WTC11 (cell line): Measurements from ENCODE around the gene SMIM3. TPM values are rescaled to one million over a fixed set of nuclear protein-coding genes. Genes with fewer than 3 reads are reported as not detected.

Source experiments
- ATAC-seq: fragments of 200-7000 bp; cut with Tn5 transposase; 2 replicates; pipeline ENCODE4 v1.10.0; 2021; ENCODE audit warnings: mild to moderate bottlenecking, moderate library complexity
- CTCF ChIA-PET: fragments of 300-600 bp; sonication (Branson Sonifier 250); formaldehyde crosslinking; loops from one replicate; lab custom pipeline; 2021; ENCODE audit warnings: antibody characterized with exemption; lab: Charles Lee
- POLR2A ChIA-PET: fragments of 350-600 bp; sonication (Branson Sonifier 250); formaldehyde crosslinking; loops from one replicate; lab custom pipeline; 2021; ENCODE audit warnings: antibody characterized with exemption; lab: Charles Lee
- DNase-seq: peaks from one replicate; pipeline ENCODE4 v3.0.0; 2021; ENCODE audit warnings: low spot score
- H3K27ac Mint-ChIP-seq: 2 replicates; pipeline ENCODE4 v1.8.0; 2021; ENCODE audit warnings: mixed read lengths
- H3K27me3 Mint-ChIP-seq: 2 replicates; pipeline ENCODE4 v1.8.0; 2021; ENCODE audit warnings: low read depth, mild to moderate bottlenecking, moderate library complexity, mixed read lengths
- H3K36me3 Mint-ChIP-seq: 2 replicates; pipeline ENCODE4 v1.8.0; 2021; ENCODE audit warnings: mixed read lengths
- H3K4me1 Mint-ChIP-seq: 2 replicates; pipeline ENCODE4 v1.8.0; 2022; ENCODE audit warnings: mixed read lengths
- H3K4me3 Mint-ChIP-seq: 2 replicates; pipeline ENCODE4 v1.8.0; 2021; ENCODE audit warnings: mild to moderate bottlenecking, moderate library complexity, mixed read lengths
- H3K9me3 Mint-ChIP-seq: 2 replicates; pipeline ENCODE4 v1.8.0; 2021; ENCODE audit warnings: mixed read lengths
- CREB1 ChIP-seq: sonication (generic); formaldehyde crosslinking; IDR thresholded peaks from 2 replicates; pipeline ENCODE4 v1.8.0; 2023; ENCODE audit warnings: mild to moderate bottlenecking, missing genetic modification reagents
- CREM ChIP-seq: sonication (generic); formaldehyde crosslinking; IDR thresholded peaks from 2 replicates; pipeline ENCODE4 v1.8.1; 2022; ENCODE audit warnings: mild to moderate bottlenecking, missing genetic modification reagents, moderate library complexity
- NFYB ChIP-seq: sonication (generic); formaldehyde crosslinking; conservative IDR thresholded peaks from 2 replicates; pipeline ENCODE4 v1.8.0; 2022; ENCODE audit warnings: low read depth, missing genetic modification reagents
- SMAD4 ChIP-seq: sonication (generic); formaldehyde crosslinking; IDR thresholded peaks from 2 replicates; pipeline ENCODE4 v1.8.0; 2022; ENCODE audit warnings: mild to moderate bottlenecking, missing genetic modification reagents
- SP1 ChIP-seq: sonication (generic); formaldehyde crosslinking; conservative IDR thresholded peaks from 2 replicates; pipeline ENCODE4 v1.8.1; 2022; ENCODE audit warnings: missing genetic modification reagents
- TEAD1 ChIP-seq: sonication (generic); formaldehyde crosslinking; IDR thresholded peaks from 2 replicates; pipeline ENCODE4 v1.8.0; 2022; ENCODE audit warnings: mild to moderate bottlenecking, missing genetic modification reagents
- TEAD4 ChIP-seq: sonication (generic); formaldehyde crosslinking; IDR thresholded peaks from 2 replicates; pipeline ENCODE4 v1.8.0; 2022; ENCODE audit warnings: mild to moderate bottlenecking, missing genetic modification reagents
- TP53 ChIP-seq: sonication (generic); formaldehyde crosslinking; IDR thresholded peaks from 2 replicates; pipeline ENCODE4 v1.8.1; 2023; ENCODE audit warnings: mild to moderate bottlenecking, missing genetic modification reagents
- ZNF121 ChIP-seq: sonication (generic); formaldehyde crosslinking; IDR thresholded peaks from 2 replicates; pipeline ENCODE4 v1.8.0; 2023; ENCODE audit warnings: missing genetic modification reagents
- ZNF232 ChIP-seq: sonication (generic); formaldehyde crosslinking; IDR thresholded peaks from 2 replicates; pipeline ENCODE4 v1.8.0; 2022; ENCODE audit warnings: mild to moderate bottlenecking, missing genetic modification reagents
- total RNA-seq: library from RNA; stranded (reverse); gene quantifications from 3 replicates; pipeline ENCODE4 v1.2.3, GENCODE V29; 2021
- TF ChIP-seq, protein P1 (sequence below): sonication (generic); formaldehyde crosslinking; IDR thresholded peaks from 2 replicates; pipeline ENCODE4 v1.8.0; 2022; ENCODE audit warnings: mild to moderate bottlenecking, missing genetic modification reagents
- TF ChIP-seq, protein P2 (sequence below): fragments of 250-450 bp; sonication (Bioruptor Pico); IDR thresholded peaks from 2 replicates; pipeline ENCODE4 v1.9.0; 2021; ENCODE audit warnings: moderate library complexity, mild to moderate bottlenecking, inconsistent platforms, borderline replicate concordance
- TF ChIP-seq, protein P3 (sequence below): fragments of 250-450 bp; sonication (Bioruptor Pico); IDR thresholded peaks from 2 replicates; pipeline ENCODE4 v1.8.0; 2021; ENCODE audit warnings: mild to moderate bottlenecking
- TF ChIP-seq, protein P4 (sequence below): sonication (generic); formaldehyde crosslinking; IDR thresholded peaks from 2 replicates; pipeline ENCODE4 v1.8.0; 2022; ENCODE audit warnings: mild to moderate bottlenecking, missing genetic modification reagents
- TF ChIP-seq, protein P5 (sequence below): sonication (generic); formaldehyde crosslinking; IDR thresholded peaks from 2 replicates; pipeline ENCODE4 v1.8.1; 2022; ENCODE audit warnings: low read depth, mild to moderate bottlenecking, moderate library complexity, missing genetic modification reagents, borderline replicate concordance
- TF ChIP-seq, protein P6 (sequence below): sonication (generic); formaldehyde crosslinking; IDR thresholded peaks from 2 replicates; pipeline ENCODE4 v1.8.0; 2022; ENCODE audit warnings: mild to moderate bottlenecking, missing genetic modification reagents
- TF ChIP-seq, protein P7 (sequence below): sonication (generic); formaldehyde crosslinking; IDR thresholded peaks from 2 replicates; pipeline ENCODE4 v1.8.1; 2023; ENCODE audit warnings: mild to moderate bottlenecking, moderate library complexity, missing genetic modification reagents

The SMIM3 gene
- total RNA-seq, 1 experiment from 2014 or later: 14.1 TPM

DNA sequence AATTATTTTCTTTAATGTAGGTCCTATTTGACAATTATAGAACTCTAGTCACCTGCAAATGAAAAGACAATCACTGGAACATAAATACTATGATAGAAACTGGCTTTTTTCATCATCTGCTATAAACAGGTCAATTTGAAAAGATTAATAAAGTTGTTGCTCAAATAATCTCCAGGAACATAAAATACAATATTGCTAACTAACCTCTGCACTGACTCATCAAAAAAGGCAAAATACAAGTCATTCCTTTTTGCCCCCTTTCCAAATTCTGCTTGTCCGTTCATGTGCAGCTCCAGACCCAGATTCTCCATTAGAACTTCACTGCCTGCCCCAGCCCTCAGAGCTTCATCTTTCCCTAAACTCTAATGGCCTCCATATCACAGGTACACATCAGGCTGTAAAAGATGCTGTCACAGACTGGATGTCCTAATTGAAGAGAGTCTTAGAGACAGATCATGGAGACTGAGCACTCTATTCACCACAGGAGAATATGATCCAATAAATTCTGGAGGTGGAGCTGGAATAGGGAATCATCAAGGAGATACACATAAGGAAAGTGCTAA lies 21.4 kb upstream of the SMIM3 start:
- TF ChIP-seq, protein P1, sequence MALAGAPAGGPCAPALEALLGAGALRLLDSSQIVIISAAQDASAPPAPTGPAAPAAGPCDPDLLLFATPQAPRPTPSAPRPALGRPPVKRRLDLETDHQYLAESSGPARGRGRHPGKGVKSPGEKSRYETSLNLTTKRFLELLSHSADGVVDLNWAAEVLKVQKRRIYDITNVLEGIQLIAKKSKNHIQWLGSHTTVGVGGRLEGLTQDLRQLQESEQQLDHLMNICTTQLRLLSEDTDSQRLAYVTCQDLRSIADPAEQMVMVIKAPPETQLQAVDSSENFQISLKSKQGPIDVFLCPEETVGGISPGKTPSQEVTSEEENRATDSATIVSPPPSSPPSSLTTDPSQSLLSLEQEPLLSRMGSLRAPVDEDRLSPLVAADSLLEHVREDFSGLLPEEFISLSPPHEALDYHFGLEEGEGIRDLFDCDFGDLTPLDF: no peak
- TF ChIP-seq TP53 (CRISPR knock-in tag): no peak
- no peak for TF ChIP-seq ZNF232
- TF ChIP-seq, protein P2, sequence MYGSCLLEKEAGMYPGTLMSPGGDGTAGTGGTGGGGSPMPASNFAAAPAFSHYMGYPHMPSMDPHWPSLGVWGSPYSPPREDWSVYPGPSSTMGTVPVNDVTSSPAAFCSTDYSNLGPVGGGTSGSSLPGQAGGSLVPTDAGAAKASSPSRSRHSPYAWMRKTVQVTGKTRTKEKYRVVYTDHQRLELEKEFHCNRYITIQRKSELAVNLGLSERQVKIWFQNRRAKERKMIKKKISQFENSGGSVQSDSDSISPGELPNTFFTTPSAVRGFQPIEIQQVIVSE: no peak
- H3K9me3 Mint-ChIP-seq: peaks cover 14% of the 10 kb centered on the region
- CTCF ChIA-PET: interaction anchor here (1.6 to 3.2 kb wide), 2 partner anchors 22 to 307 kb away, joined by 5 to 29 read pairs; partner anchors contain the start of genes RPS14 and SMIM3
- ATAC-seq: no peak
- H3K36me3 Mint-ChIP-seq: peaks cover 45% of the 10 kb centered on the region
- H3K4me1 Mint-ChIP-seq: peaks cover 7% of the 10 kb centered on the region
- peaks cover 30% of the 10 kb centered on the region for H3K27me3 Mint-ChIP-seq
- no peak for DNase-seq
- peak overlapping the region; percentile 28; the same call in 1 of the 2 replicates for H3K27ac Mint-ChIP-seq
- POLR2A ChIA-PET: interaction anchor here (2.8 kb wide), 1 partner anchor 57 kb away, joined by 11 read pairs; the partner anchor contains the start of gene RBM22
- peak overlapping the region; percentile 44 for H3K4me3 Mint-ChIP-seq

DNA sequence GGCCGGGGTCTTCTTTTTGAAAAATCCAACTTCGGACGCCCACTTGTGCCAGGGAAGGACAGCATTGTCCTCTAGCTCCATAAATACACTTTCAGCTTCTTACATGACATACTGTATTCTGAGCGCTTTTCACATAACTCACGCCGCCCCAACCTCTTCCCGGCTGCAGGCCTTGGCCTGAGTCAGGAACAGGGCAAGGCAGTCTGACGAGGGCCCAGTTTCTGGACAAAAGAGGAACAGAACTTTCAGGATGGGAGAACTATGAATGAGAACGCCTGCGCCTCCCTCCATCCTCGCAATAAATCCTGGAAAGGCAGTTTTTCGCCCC lies 20.4 kb upstream of the SMIM3 start:
- Mint-ChIP-seq H3K27me3 (peaks cover 34% of the 10 kb centered on the region), H3K27ac (no peak overlapping the region), H3K36me3 (peaks cover 39% of the 10 kb centered on the region), H3K4me3 (no peak overlapping the region), H3K9me3 (peaks cover 14% of the 10 kb centered on the region), H3K4me1 (peaks cover 7% of the 10 kb centered on the region)
- no peak for DNase-seq
- ATAC-seq: peak; percentile 2
- POLR2A ChIA-PET: interaction anchor here (0.6 to 2.8 kb wide), 3 partner anchors 20 to 391 kb away, joined by 8 to 11 read pairs (median 9); partner anchors contain the start of genes RBM22 and SMIM3
- TF ChIP-seq, protein P2: no peak
- TF ChIP-seq ZNF121 (CRISPR knock-in tag) (peak; percentile 59; the same call in 1 of the 2 replicates), ZNF232 (0 out of 2 replicates have a peak, but pooled peaks have one; percentile 13), SMAD4 (0 out of 2 replicates have a peak, but pooled peaks have one; percentile 52), TEAD4 (CRISPR knock-in tag) (no peak)
- CTCF ChIA-PET: interaction anchor here (0.9 to 3.2 kb wide), 12 partner anchors 21 to 368 kb away, joined by 3 to 29 read pairs (median 6); partner anchors contain the start of genes IRGM, RBM22, RPS14 and SMIM3

DNA sequence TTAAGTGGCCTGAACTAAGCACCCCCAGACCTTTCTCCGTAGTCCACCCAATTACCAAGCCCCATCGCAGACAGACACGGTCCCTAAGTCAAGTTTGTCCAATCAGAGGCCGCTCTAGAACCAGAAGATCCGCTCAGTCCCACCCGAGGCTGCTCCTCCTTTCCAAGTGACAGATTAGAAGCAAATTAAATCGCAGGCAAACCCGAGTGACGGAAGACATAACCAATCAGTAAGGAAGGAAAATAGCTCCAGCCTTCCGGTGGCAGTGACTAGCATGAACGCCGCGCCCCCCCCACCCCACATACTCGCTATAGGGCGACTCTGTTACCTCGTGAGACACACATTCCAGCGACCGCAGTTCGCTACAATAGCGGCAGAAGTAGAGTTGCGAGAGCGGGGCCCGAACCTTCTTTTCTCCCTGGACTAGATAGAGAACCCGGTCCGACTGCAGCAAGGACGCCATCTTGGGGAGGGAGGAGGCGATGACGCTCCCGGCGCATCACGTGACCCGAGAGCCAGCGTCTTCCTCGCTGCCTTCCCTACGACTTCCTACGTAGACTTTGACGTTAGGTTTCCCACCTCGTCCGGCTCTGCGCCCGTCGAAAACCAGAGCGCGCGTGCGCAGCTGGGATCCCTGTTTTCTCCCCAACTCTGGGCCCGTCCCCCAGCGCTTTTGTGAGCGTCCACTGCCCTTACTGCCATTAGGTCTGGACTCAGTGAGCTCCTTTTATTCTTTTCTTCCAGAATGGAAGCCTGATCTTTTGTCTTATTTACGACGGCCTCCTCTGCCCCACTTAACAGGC lies 19.8 kb upstream of the SMIM3 start, which contains the start of gene DCTN4:
TSS of gene DCTN4 (minus strand) at position 487 of the 803 bp plus-strand sequence. CDS start at position 463, 24 bp downstream.
- ATAC-seq (peak; percentile 96), DNase-seq (peak; percentile 92)
- Mint-ChIP-seq H3K9me3 (peaks cover 14% of the 10 kb centered on the region), H3K4me1 (peaks cover 9% of the 10 kb centered on the region), H3K36me3 (peaks cover 33% of the 10 kb centered on the region), H3K27ac (no peak within 1 kb of the TSS), H3K4me3 (no peak within 1 kb of the TSS), H3K27me3 (peaks cover 37% of the 10 kb centered on the region)
- ChIA-PET POLR2A (interaction anchor here (0.5 to 2.8 kb wide), 5 partner anchors 20 to 392 kb away, joined by 3 to 11 read pairs (median 8); partner anchors contain the start of genes RBM22 and SMIM3), CTCF (interaction anchor here (0.9 to 3.2 kb wide), 13 partner anchors 20 to 367 kb away, joined by 3 to 29 read pairs (median 5); partner anchors contain the start of genes IRGM, RBM22, RPS14 and SMIM3)
- TF ChIP-seq, protein P3, sequence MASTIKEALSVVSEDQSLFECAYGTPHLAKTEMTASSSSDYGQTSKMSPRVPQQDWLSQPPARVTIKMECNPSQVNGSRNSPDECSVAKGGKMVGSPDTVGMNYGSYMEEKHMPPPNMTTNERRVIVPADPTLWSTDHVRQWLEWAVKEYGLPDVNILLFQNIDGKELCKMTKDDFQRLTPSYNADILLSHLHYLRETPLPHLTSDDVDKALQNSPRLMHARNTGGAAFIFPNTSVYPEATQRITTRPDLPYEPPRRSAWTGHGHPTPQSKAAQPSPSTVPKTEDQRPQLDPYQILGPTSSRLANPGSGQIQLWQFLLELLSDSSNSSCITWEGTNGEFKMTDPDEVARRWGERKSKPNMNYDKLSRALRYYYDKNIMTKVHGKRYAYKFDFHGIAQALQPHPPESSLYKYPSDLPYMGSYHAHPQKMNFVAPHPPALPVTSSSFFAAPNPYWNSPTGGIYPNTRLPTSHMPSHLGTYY (CRISPR knock-in tag): 0 out of 2 replicates have a peak, but pooled peaks have one; percentile 33
- TF ChIP-seq SP1 (CRISPR knock-in tag) (peak; percentile 19; the same call in 1 of the 2 replicates), TEAD1 (CRISPR knock-in tag) (peak; percentile 84), CREB1 (CRISPR knock-in tag) (no peak), NFYB (CRISPR knock-in tag) (peak; percentile 88), CREM (CRISPR knock-in tag) (peak; percentile 89)
- TF ChIP-seq, protein P4, sequence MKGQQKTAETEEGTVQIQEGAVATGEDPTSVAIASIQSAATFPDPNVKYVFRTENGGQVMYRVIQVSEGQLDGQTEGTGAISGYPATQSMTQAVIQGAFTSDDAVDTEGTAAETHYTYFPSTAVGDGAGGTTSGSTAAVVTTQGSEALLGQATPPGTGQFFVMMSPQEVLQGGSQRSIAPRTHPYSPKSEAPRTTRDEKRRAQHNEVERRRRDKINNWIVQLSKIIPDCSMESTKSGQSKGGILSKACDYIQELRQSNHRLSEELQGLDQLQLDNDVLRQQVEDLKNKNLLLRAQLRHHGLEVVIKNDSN (CRISPR knock-in tag): peak; percentile 98
- TF ChIP-seq, protein P5, sequence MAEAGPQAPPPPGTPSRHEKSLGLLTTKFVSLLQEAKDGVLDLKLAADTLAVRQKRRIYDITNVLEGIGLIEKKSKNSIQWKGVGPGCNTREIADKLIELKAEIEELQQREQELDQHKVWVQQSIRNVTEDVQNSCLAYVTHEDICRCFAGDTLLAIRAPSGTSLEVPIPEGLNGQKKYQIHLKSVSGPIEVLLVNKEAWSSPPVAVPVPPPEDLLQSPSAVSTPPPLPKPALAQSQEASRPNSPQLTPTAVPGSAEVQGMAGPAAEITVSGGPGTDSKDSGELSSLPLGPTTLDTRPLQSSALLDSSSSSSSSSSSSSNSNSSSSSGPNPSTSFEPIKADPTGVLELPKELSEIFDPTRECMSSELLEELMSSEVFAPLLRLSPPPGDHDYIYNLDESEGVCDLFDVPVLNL (CRISPR knock-in tag): no peak
- TF ChIP-seq, protein P6, sequence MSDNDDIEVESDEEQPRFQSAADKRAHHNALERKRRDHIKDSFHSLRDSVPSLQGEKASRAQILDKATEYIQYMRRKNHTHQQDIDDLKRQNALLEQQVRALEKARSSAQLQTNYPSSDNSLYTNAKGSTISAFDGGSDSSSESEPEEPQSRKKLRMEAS (CRISPR knock-in tag): peak; percentile 96
- TF ChIP-seq, protein P7, sequence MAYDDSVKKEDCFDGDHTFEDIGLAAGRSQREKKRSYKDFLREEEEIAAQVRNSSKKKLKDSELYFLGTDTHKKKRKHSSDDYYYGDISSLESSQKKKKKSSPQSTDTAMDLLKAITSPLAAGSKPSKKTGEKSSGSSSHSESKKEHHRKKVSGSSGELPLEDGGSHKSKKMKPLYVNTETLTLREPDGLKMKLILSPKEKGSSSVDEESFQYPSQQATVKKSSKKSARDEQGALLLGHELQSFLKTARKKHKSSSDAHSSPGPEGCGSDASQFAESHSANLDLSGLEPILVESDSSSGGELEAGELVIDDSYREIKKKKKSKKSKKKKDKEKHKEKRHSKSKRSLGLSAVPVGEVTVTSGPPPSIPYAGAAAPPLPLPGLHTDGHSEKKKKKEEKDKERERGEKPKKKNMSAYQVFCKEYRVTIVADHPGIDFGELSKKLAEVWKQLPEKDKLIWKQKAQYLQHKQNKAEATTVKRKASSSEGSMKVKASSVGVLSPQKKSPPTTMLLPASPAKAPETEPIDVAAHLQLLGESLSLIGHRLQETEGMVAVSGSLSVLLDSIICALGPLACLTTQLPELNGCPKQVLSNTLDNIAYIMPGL (CRISPR knock-in tag): 0 out of 2 replicates have a peak, but pooled peaks have one; percentile 18
